ENCODE data around the gene PASK. TPM values are rescaled to one million over a fixed set of nuclear protein-coding genes. Genes with fewer than 3 reads are reported as not detected.

The PASK gene
- total and polyA plus RNA-seq, 9 of the 15 experiments (the other 6 are each of a cell fraction or from before 2014, with no cell fraction given) = 1.5 to 30.3 (median 9.9) TPM

DNA sequence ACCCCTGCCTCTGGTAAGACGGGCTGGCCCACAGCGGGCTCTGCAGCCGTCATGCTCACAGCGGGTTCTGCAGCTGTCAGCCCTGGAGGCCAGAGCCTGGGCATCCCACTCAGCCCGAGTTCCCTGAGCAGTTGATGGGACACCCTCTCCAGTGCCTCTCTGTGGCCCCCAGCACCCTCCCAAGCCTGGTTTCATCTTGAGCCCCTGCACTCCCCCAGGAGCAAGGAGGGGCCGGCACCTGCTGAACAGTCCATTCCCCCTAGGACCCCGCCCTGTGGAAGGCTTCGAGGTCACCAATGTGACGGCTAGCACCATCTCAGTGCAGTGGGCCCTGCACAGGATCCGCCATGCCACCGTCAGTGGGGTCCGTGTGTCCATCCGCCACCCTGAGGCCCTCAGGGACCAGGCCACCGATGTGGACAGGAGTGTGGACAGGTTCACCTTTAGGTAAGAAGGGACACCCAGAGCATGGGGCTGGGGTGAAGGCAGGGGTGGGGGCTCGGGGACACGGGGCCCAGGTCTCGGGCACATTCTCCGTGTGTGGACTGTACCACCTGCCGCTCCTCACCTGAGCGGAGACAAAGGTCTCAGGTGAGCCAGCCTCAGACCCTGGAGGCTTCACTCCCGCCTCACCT is 81.7 kb downstream of the PASK start:
- CTCF ChIA-PET (ENCODE audit: low intra/inter-chr PET ratio) = no interaction called here
- WGBS (ENCODE audit: insufficient coverage, low coverage, missing lambda C conversion rate) = 3% methylated on average over 14 of the region's 21 CpGs
- POLR2A ChIA-PET = interaction anchor here (0.6 to 1.1 kb wide), 4 partner anchors 11 to 150 kb away, joined by 3 to 5 read pairs (median 3); no protein-coding TSS in a partner anchor

GRCh38 chr2:241066893-241067341 is 82.4 kb downstream of the PASK start:
- DNase-seq (ENCODE audit: extremely low read depth in 1 of 4, low spot score in 3 of 4) (peak in 2 of 4 experiments; percentile 25 to 29), FAIRE-seq (no peak), ATAC-seq (no peak; the same call in 2 of the 3 replicates)
- in situ Hi-C loops (cut with MboI) (no loop called here), intact Hi-C loops (cut with micrococcal nuclease) (no loop called here)
- CTCF ChIA-PET (ENCODE audit: low intra/inter-chr PET ratio) = no interaction called here
- BruUV-seq (replicated peaks) = no TSS peak
- Histone ChIP-seq H2AFZ (ENCODE audit: low read depth, low read length) (no peak overlapping the region), H3K36me3 (ENCODE audit: control insufficient read depth, insufficient read depth, low read length) (no peaks in the 10 kb centered on the region), H3K9me1 (ENCODE audit: control insufficient read depth, insufficient read depth, low read length) (no peaks in the 10 kb centered on the region), H3K4me3 (no peak overlapping the region), H3K9me3 (replicated peaks; ENCODE audit: control insufficient read depth, insufficient read depth, low read depth, low read length) (no peaks in the 10 kb centered on the region), H3K79me2 (ENCODE audit: control insufficient read depth, insufficient read depth, low read length) (no peaks in the 10 kb centered on the region), H3K9ac (ENCODE audit: insufficient read depth in 1 of 2, low read depth in 2 of 2, low read length in 2 of 2) (no peak overlapping the region), H3K4me2 (ENCODE audit: insufficient read depth, low read length) (no peak overlapping the region), H3K27ac (ENCODE audit: extremely low read depth, low read depth, low read length) (no peak overlapping the region), H3K4me1 (replicated peaks in 1 of 2; ENCODE audit: control insufficient read depth in 2 of 2, insufficient read depth in 2 of 2, low read length in 2 of 2) (peaks cover 0 to 34% of the 10 kb centered on the region in 2 experiments; a peak in 2 of 5 replicates), H3K27me3 (ENCODE audit: control insufficient read depth in 2 of 2, insufficient read depth in 2 of 2, low read length in 2 of 2) (peaks cover 9 to 79% of the 10 kb centered on the region in 2 experiments; a peak in 3 of 5 replicates), H4K20me1 (replicated peaks; ENCODE audit: control insufficient read depth, insufficient read depth, low read length) (0 out of 2 replicates have a peak, but pooled peaks cover 6% of the 10 kb centered on the region)
- POLR2A ChIA-PET = interaction anchor here (0.8 to 1.1 kb wide), 2 partner anchors 26 to 104 kb away, joined by 3 read pairs; no protein-coding TSS in a partner anchor
- 14% methylated on average over 9 of the region's 15 CpGs for WGBS (ENCODE audit: insufficient coverage, low coverage, missing lambda C conversion rate)
- no peak for TF ChIP-seq PHB (CRISPR knock-in tag; IDR thresholded peaks at IDR 0.05)
- TF ChIP-seq ZNF24 (IDR thresholded peaks at IDR 0.05) = no peak
- no peak for TF ChIP-seq TFAM (CRISPR knock-in tag; conservative IDR thresholded peaks at IDR 0.05)
- no peak for TF ChIP-seq PCBP2 (IDR thresholded peaks at IDR 0.05; ENCODE audit: low read depth, low read length, poor library complexity, severe bottlenecking)
- TF ChIP-seq, protein P1, sequence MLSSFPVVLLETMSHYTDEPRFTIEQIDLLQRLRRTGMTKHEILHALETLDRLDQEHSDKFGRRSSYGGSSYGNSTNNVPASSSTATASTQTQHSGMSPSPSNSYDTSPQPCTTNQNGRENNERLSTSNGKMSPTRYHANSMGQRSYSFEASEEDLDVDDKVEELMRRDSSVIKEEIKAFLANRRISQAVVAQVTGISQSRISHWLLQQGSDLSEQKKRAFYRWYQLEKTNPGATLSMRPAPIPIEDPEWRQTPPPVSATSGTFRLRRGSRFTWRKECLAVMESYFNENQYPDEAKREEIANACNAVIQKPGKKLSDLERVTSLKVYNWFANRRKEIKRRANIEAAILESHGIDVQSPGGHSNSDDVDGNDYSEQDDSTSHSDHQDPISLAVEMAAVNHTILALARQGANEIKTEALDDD (IDR thresholded peaks at IDR 0.05) = no peak
- TF ChIP-seq HDAC2 (IDR thresholded peaks at IDR 0.05) = no peak
- TF ChIP-seq ZNF431 (CRISPR knock-in tag; IDR thresholded peaks at IDR 0.05) = no peak
- no peak for TF ChIP-seq ZBTB8A (IDR thresholded peaks at IDR 0.05; ENCODE audit: partially characterized antibody)
- TF ChIP-seq, protein P2, sequence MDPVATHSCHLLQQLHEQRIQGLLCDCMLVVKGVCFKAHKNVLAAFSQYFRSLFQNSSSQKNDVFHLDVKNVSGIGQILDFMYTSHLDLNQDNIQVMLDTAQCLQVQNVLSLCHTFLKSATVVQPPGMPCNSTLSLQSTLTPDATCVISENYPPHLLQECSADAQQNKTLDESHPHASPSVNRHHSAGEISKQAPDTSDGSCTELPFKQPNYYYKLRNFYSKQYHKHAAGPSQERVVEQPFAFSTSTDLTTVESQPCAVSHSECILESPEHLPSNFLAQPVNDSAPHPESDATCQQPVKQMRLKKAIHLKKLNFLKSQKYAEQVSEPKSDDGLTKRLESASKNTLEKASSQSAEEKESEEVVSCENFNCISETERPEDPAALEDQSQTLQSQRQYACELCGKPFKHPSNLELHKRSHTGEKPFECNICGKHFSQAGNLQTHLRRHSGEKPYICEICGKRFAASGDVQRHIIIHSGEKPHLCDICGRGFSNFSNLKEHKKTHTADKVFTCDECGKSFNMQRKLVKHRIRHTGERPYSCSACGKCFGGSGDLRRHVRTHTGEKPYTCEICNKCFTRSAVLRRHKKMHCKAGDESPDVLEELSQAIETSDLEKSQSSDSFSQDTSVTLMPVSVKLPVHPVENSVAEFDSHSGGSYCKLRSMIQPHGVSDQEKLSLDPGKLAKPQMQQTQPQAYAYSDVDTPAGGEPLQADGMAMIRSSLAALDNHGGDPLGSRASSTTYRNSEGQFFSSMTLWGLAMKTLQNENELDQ (CRISPR knock-in tag; IDR thresholded peaks at IDR 0.05; ENCODE audit: borderline replicate concordance) = no peak

More for the DNA sequence above, 81.7 kb downstream of the PASK start:
- Histone ChIP-seq H3K4me2 (ENCODE audit: insufficient read depth, low read length) (no peak overlapping the region), H4K20me1 (replicated peaks; ENCODE audit: control insufficient read depth, insufficient read depth, low read length) (0 out of 2 replicates have a peak, but pooled peaks cover 6% of the 10 kb centered on the region), H3K4me1 (replicated peaks in 1 of 2; ENCODE audit: control insufficient read depth in 2 of 2, insufficient read depth in 2 of 2, low read length in 2 of 2) (peaks cover 0 to 34% of the 10 kb centered on the region in 2 experiments; a peak in 2 of 5 replicates), H3K27me3 (ENCODE audit: control insufficient read depth in 2 of 2, insufficient read depth in 2 of 2, low read length in 2 of 2) (peaks cover 13 to 84% of the 10 kb centered on the region in 2 experiments; a peak in 3 of 5 replicates), H3K79me2 (ENCODE audit: control insufficient read depth, insufficient read depth, low read length) (no peaks in the 10 kb centered on the region), H3K9ac (ENCODE audit: insufficient read depth in 1 of 2, low read depth in 2 of 2, low read length in 2 of 2) (no peak overlapping the region), H3K4me3 (no peak overlapping the region), H3K36me3 (ENCODE audit: control insufficient read depth, insufficient read depth, low read length) (no peaks in the 10 kb centered on the region), H3K9me1 (ENCODE audit: control insufficient read depth, insufficient read depth, low read length) (no peaks in the 10 kb centered on the region), H2AFZ (ENCODE audit: low read depth, low read length) (no peak overlapping the region), H3K9me3 (replicated peaks; ENCODE audit: control insufficient read depth, insufficient read depth, low read depth, low read length) (no peaks in the 10 kb centered on the region), H3K27ac (ENCODE audit: extremely low read depth, low read depth, low read length) (no peak overlapping the region)
- BruUV-seq (replicated peaks) = no TSS peak
- TF ChIP-seq, protein P3, sequence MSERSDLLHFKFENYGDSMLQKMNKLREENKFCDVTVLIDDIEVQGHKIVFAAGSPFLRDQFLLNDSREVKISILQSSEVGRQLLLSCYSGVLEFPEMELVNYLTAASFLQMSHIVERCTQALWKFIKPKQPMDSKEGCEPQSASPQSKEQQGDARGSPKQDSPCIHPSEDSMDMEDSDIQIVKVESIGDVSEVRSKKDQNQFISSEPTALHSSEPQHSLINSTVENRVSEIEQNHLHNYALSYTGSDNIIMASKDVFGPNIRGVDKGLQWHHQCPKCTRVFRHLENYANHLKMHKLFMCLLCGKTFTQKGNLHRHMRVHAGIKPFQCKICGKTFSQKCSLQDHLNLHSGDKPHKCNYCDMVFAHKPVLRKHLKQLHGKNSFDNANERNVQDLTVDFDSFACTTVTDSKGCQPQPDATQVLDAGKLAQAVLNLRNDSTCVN (CRISPR knock-in tag; IDR thresholded peaks at IDR 0.05) = no peak
- DNase-seq (ENCODE audit: extremely low read depth in 1 of 4, low spot score in 3 of 4) (no peak), ATAC-seq (no peak), FAIRE-seq (no peak)
- intact Hi-C loops (cut with micrococcal nuclease) = no loop called here
- in situ Hi-C loops (cut with MboI) = no loop called here
